Activated CD4-positive, alpha-beta T cell treated with anti-CD3 and anti-CD28 coated beads, Interleukin-2, amount 10 ng/mL, durations not matched to agents 24 days and 14 days (primary cell): ENCODE measurements around the gene MAPK14. TPM values are rescaled to one million over a fixed set of nuclear protein-coding genes. Genes with fewer than 3 reads are reported as not detected.

Experiments
- total RNA-seq: library from RNA; stranded (reverse); gene quantifications from 2 replicates; pipeline ENCODE4 v1.2.3, GENCODE V29; 2022

Gene MAPK14
- total RNA-seq, 1 donor from 2014 or later, result 42.5 TPM

Other genes with a start within 250 kb of the MAPK14 start
- not detected in 2 replicates for gene CLPSL1, start 246.8 kb upstream of the MAPK14 start, total RNA-seq
- gene CLPS, start 230.5 kb upstream of the MAPK14 start, total RNA-seq, result not detected in 2 replicates
- gene LHFPL5, start 222.5 kb upstream of the MAPK14 start, total RNA-seq, result not detected in 2 replicates
- gene SRPK1, start 106.7 kb upstream of the MAPK14 start, total RNA-seq, result 162 and 163 TPM in 2 replicates
- not detected in 2 replicates for gene SLC26A8, start 3.2 kb upstream of the MAPK14 start, total RNA-seq
- gene MAPK13, start 102.7 kb downstream of the MAPK14 start, total RNA-seq, result 59.4 and 61.6 TPM in 2 replicates
- 20.7 and 24.5 TPM in 2 replicates for gene BRPF3, start 168.9 kb downstream of the MAPK14 start, total RNA-seq
- gene PNPLA1, start 242.3 kb downstream of the MAPK14 start, total RNA-seq, result not detected in 2 replicates